Hepatocyte (in vitro differentiated cells): ENCODE data around the gene CIC.

ENCODE experiments used
- CTCF ChIP-seq: fragments of 200-600 bp; sonication (generic); IDR thresholded peaks from 2 replicates; pipeline ENCODE4 v1.5.1; 2016; ENCODE audit warnings: antibody characterized with exemption, mild to moderate bottlenecking; ENCODE audit not compliant: poor library complexity
- EZH2 ChIP-seq: fragments of 200-600 bp; sonication (generic); IDR thresholded peaks from 2 replicates; pipeline ENCODE4 v1.6.1; 2016; ENCODE audit warnings: antibody characterized with exemption, mild to moderate bottlenecking, borderline replicate concordance

GRCh38 chr19:42327381-42327780 lies 58.3 kb downstream of the CIC start:
- TF ChIP-seq EZH2 (no peak), CTCF (no peak)
